DND-41 (cell line): ENCODE results near the gene ST14.

ENCODE experiments used
- CTCF ChIP-seq: IDR thresholded peaks from 2 replicates; pipeline ENCODE4 v1.5.1; 2012; ENCODE audit warnings: borderline replicate concordance, low read length, moderate library complexity, mild to moderate bottlenecking; ENCODE audit not compliant: poor library complexity, severe bottlenecking; ENCODE audit errors: extremely low read depth
- EZH2 ChIP-seq: IDR thresholded peaks from 3 replicates; pipeline ENCODE4 v1.6.1; 2012; ENCODE audit warnings: borderline replicate concordance, low read depth, mild to moderate bottlenecking, moderate library complexity, low read length, inconsistent platforms; ENCODE audit not compliant: severe bottlenecking

- TF ChIP-seq CTCF (no peak), EZH2 (no peak)
These were observed 23.5 kb upstream of the ST14 start for GRCh38 chr11:130136107-130136506.
